Mesendoderm (in vitro differentiated cells): ENCODE data around the gene DIRAS2. TPM values are rescaled to one million over a fixed set of nuclear protein-coding genes. Genes with fewer than 3 reads are reported as not detected.

ENCODE experiments used
- DNase-seq: peaks from one replicate; pipeline ENCODE4 v3.0.0; 2013
- H2AK5ac ChIP-seq: 2 replicates; pipeline ENCODE4 v1.6.1; 2013; ENCODE audit warnings: low read length, inconsistent platforms
- H2BK120ac ChIP-seq: 2 replicates; pipeline ENCODE4 v1.6.1; 2013; ENCODE audit warnings: low read depth, mild to moderate bottlenecking, low read length, moderate library complexity, mixed read lengths
- H2BK15ac ChIP-seq: replicated peaks from 2 replicates; pipeline ENCODE4 v1.6.1; 2013; ENCODE audit warnings: low read depth, mild to moderate bottlenecking, moderate library complexity
- H2BK5ac ChIP-seq: 2 replicates; pipeline ENCODE4 v1.6.1; 2013; ENCODE audit warnings: low read length, inconsistent platforms
- H3K18ac ChIP-seq: 2 replicates; pipeline ENCODE4 v1.6.1; 2013; ENCODE audit warnings: mild to moderate bottlenecking, low read length, mixed read lengths
- H3K23ac ChIP-seq: one replicate; pipeline ENCODE4 v1.6.1; 2013; ENCODE audit warnings: low read length
- H3K27ac ChIP-seq: 2 replicates; pipeline ENCODE4 v1.5.1; 2013; ENCODE audit warnings: low read depth, mild to moderate bottlenecking, inconsistent platforms, low read length, moderate library complexity
- H3K27me3 ChIP-seq: 2 replicates; pipeline ENCODE4 v1.6.1; 2013; ENCODE audit warnings: low read length, control low read depth, mild to moderate bottlenecking, inconsistent platforms; ENCODE audit not compliant: insufficient read depth, poor library complexity
- H3K36me3 ChIP-seq: 2 replicates; pipeline ENCODE4 v1.6.1; 2013; ENCODE audit warnings: low read length, inconsistent platforms; ENCODE audit not compliant: control insufficient read depth, insufficient read depth
- H3K4ac ChIP-seq: one replicate; pipeline ENCODE4 v1.6.1; 2013; ENCODE audit warnings: low read depth, mild to moderate bottlenecking, low read length, moderate library complexity
- H3K4me1 ChIP-seq: 2 replicates; pipeline ENCODE4 v1.6.1; 2013; ENCODE audit warnings: low read depth, low read length, inconsistent platforms; ENCODE audit not compliant: control insufficient read depth
- H3K4me2 ChIP-seq: 2 replicates; pipeline ENCODE4 v1.6.1; 2013; ENCODE audit warnings: low read length
- H3K4me3 ChIP-seq: 2 replicates; pipeline ENCODE4 v1.5.1; 2013; ENCODE audit warnings: mild to moderate bottlenecking, low read length
- H3K56ac ChIP-seq: one replicate; pipeline ENCODE4 v1.6.1; 2013; ENCODE audit warnings: low read length
- H3K79me1 ChIP-seq: 2 replicates; pipeline ENCODE4 v1.6.1; 2013; ENCODE audit warnings: low read length, inconsistent platforms
- H3K79me2 ChIP-seq: 2 replicates; pipeline ENCODE4 v1.6.1; 2013; ENCODE audit warnings: mild to moderate bottlenecking, low read length; ENCODE audit not compliant: control insufficient read depth, insufficient read depth
- H3K9ac ChIP-seq: 2 replicates; pipeline ENCODE4 v1.6.1; 2013; ENCODE audit warnings: low read length, inconsistent platforms
- H4K5ac ChIP-seq: one replicate; pipeline ENCODE4 v1.6.1; 2013; ENCODE audit warnings: low read length
- H4K8ac ChIP-seq: one replicate; pipeline ENCODE4 v1.6.1; 2013; ENCODE audit warnings: low read depth, mild to moderate bottlenecking, control low read depth, low read length, moderate library complexity
- WGBS: extraction: QIAGEN DNeasy Blood & Tissue Kit; methylation state at CpG from one replicate; pipeline ENCODE4 v1.1.7; 2013; ENCODE audit warnings: low lambda C conversion rate, missing lambda C conversion rate; ENCODE audit not compliant: insufficient coverage; ENCODE audit errors: extremely low coverage; 5-methylcytosine and 5-hydroxymethylcytosine counted together
- polyA plus RNA-seq, 2 experiments: library from polyadenylated mRNA; stranded (reverse); fragments of 200-250 nt; gene quantifications; one replicate each; pipeline ENCODE4 v1.2.3, GENCODE V29; 2013

The DIRAS2 gene, protein sequence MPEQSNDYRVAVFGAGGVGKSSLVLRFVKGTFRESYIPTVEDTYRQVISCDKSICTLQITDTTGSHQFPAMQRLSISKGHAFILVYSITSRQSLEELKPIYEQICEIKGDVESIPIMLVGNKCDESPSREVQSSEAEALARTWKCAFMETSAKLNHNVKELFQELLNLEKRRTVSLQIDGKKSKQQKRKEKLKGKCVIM
- polyA plus RNA-seq (2013, experiment 1 of 2): 0.21 TPM
- 0.24 TPM for polyA plus RNA-seq (2013, experiment 2 of 2)

DNA sequence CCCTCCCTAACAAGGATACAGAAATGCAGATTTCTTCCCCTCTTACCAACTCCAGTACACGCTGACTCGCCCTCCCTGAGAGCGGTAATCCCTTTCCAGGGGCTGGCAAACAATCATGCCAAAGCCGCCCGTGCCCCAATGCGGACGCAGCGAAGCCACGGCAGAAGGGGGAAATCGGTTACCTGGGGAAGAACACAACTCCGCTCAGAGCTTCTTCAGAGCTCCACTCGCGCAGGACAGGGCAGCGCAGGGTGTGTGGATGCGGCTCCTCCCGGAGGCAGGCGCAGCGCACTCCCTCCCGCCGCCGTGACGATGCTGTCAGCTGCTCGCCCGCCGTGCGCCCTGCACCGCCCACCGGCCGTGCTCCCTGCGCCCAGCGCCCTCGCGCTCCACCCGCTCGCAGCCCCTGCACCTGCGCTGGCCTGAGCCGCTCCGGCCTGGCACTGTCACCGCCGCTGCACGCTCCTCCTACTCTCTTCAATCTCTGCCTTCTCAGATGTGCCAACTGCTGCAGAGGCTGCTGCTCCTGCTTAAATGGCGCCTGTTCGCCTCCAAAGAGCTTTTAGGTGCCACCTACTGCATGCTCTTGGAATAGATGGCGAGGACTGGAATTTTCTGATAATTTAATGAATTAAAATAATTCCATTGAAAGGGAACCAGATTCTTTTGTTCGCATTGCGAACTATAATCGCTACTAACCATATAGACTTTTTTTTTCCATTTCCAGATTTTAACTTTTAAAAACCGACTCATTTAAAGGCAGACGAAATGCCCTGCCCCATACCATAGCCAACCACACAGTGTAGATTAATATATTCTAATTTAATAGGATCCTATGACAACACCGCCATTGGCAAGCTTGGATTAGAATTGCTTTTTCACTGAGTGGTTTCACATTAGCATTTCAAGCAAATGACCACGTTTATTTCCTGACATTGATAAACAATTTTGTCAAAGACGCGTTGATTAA lies at the start of gene DIRAS2:
Gene DIRAS2, minus strand, starts transcription at position 255 of the 970 bp plus-strand sequence. CDS start 28,997 bp downstream, outside the sequence.
- no peak within 1 kb of the TSS for H2BK15ac ChIP-seq
- H3K79me2 ChIP-seq: no peaks in the 10 kb centered on the region
- no CpG with 5 or more reads among the region's 53 CpGs for WGBS
- H3K27ac ChIP-seq: no peak within 1 kb of the TSS
- H4K5ac ChIP-seq: no peak within 1 kb of the TSS
- H2BK5ac ChIP-seq: no peak within 1 kb of the TSS
- no peak within 1 kb of the TSS for H2BK120ac ChIP-seq
- H3K79me1 ChIP-seq: no peaks in the 10 kb centered on the region
- H3K4ac ChIP-seq: no peak within 1 kb of the TSS
- H3K23ac ChIP-seq: no peak within 1 kb of the TSS
- peaks cover 3% of the 10 kb centered on the region for H3K27me3 ChIP-seq
- H3K4me2 ChIP-seq: peak within 1 kb of the TSS; percentile 82
- H3K4me1 ChIP-seq: no peaks in the 10 kb centered on the region
- no peaks in the 10 kb centered on the region for H3K36me3 ChIP-seq
- H4K8ac ChIP-seq: no peak within 1 kb of the TSS
- peak; percentile 81 for DNase-seq
- H3K4me3 ChIP-seq: peak within 1 kb of the TSS; percentile 50
- H3K9ac ChIP-seq: peak within 1 kb of the TSS; percentile 50
- H3K56ac ChIP-seq: peak within 1 kb of the TSS; percentile 65
- H2AK5ac ChIP-seq: no peak within 1 kb of the TSS
- no peak within 1 kb of the TSS for H3K18ac ChIP-seq

DNA sequence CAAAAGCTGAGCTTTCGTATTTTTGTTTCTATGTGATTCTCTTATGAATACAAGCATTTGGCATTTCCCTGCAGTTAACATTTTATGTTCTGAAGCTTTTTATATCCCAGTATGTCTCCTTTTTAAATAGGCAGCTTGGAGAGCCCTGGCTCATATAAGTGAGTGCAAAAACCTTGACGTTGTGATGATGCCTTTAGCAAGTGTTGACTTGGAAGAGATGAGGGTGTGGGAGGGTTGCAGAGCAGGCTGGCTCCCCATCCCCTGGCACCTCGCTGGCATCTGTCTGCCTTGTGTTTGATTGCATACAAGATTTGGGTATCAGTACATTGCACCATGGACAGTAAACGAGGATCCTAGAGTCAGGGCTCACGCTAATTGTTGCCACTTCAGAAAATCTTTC lies 42.1 kb upstream of the DIRAS2 start:
- Histone ChIP-seq H3K4me2 (no peak overlapping the region), H2AK5ac (no peak overlapping the region), H4K5ac (no peak overlapping the region), H3K36me3 (no peaks in the 10 kb centered on the region), H3K56ac (no peak overlapping the region), H3K18ac (no peak overlapping the region), H3K27ac (no peak overlapping the region), H3K79me2 (no peaks in the 10 kb centered on the region), H2BK120ac (no peak overlapping the region), H2BK15ac (no peak overlapping the region), H4K8ac (no peak overlapping the region), H3K27me3 (no peaks in the 10 kb centered on the region), H3K23ac (no peak overlapping the region), H3K4me3 (no peak overlapping the region), H3K9ac (no peak overlapping the region), H3K79me1 (no peaks in the 10 kb centered on the region), H3K4ac (no peak overlapping the region), H3K4me1 (no peaks in the 10 kb centered on the region), H2BK5ac (no peak overlapping the region)
- WGBS: no CpG with 5 or more reads among the region's 5 CpGs
- DNase-seq: no peak

DNA sequence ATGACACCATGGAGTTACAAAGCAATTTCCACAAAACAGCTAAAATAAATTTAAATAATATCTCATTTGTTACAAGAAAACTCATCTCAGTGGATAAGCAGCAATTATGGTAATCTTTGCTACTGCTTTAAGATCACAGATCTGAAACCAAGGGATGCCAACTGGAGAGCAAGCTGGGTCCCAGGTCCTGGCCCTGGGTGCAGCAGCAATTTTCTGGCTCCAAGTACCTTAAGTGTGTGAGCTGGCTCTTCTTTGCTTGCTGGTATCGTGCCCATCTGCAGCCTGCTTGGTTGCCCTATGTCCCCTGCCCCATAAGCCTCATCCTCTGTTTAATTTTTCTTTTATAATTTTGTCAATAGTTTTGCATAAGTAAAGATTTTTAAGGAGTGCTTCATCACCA lies 41.5 kb upstream of the DIRAS2 start:
- Histone ChIP-seq H3K9ac (no peak overlapping the region), H3K4ac (no peak overlapping the region), H4K8ac (no peak overlapping the region), H3K79me2 (no peaks in the 10 kb centered on the region), H4K5ac (no peak overlapping the region), H2AK5ac (no peak overlapping the region), H3K27me3 (no peaks in the 10 kb centered on the region), H2BK5ac (no peak overlapping the region), H3K4me3 (no peak overlapping the region), H3K4me1 (no peaks in the 10 kb centered on the region), H3K36me3 (no peaks in the 10 kb centered on the region), H3K4me2 (no peak overlapping the region), H3K23ac (no peak overlapping the region), H3K27ac (no peak overlapping the region), H3K18ac (no peak overlapping the region), H3K79me1 (no peaks in the 10 kb centered on the region), H3K56ac (no peak overlapping the region), H2BK15ac (no peak overlapping the region), H2BK120ac (no peak overlapping the region)
- WGBS: no CpG with 5 or more reads among the region's 1 CpG
- DNase-seq: no peak

DNA sequence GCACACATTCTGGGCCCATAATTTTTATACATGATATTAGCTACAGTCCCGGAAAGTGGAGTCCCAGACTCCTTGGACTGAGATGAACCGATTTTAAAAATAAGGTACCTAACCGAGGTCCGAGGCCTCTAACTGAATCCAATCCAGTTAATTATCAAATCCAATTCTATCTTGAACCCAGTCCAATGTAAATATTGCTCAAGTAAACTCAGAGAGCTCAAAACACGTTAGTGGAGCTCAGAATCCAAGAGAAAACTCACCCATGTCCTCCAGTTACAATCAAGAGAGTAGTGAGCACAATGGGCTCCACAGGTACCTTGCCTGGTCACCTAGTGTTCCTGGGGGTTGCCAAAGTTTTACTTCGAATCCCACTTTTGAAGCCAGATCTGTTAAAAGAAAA lies 37.9 kb upstream of the DIRAS2 start:
- Histone ChIP-seq H3K4me2 (no peak overlapping the region), H4K5ac (no peak overlapping the region), H2BK120ac (no peak overlapping the region), H3K4ac (no peak overlapping the region), H3K36me3 (no peaks in the 10 kb centered on the region), H3K9ac (no peak overlapping the region), H3K79me1 (no peaks in the 10 kb centered on the region), H2AK5ac (no peak overlapping the region), H3K23ac (no peak overlapping the region), H2BK5ac (no peak overlapping the region), H3K4me3 (no peak overlapping the region), H3K27me3 (no peaks in the 10 kb centered on the region), H3K4me1 (no peaks in the 10 kb centered on the region), H3K18ac (no peak overlapping the region), H4K8ac (no peak overlapping the region), H2BK15ac (no peak overlapping the region), H3K56ac (no peak overlapping the region), H3K27ac (no peak overlapping the region), H3K79me2 (no peaks in the 10 kb centered on the region)
- no CpG with 5 or more reads among the region's 6 CpGs for WGBS
- no peak for DNase-seq

DNA sequence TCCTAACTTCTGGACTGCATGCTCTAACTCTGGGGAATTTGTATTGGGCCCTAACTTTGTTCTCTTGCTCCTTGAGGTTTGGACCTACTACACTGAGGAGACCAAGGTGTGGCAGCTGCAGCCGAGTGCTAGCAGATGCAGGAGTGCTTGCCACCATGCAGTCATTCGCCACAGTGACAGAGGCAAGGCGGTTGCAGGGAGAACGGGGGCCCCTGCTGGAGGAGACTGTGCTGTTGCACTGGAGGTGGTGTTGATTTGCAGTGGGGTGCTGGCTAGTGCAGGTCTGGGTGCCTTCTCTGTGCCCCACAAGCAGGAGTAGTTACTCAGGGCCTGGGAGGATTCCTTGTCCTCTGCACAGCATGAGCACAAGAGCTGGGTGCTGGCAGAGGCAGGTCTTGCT lies 22.4 kb upstream of the DIRAS2 start:
- Histone ChIP-seq H3K79me2 (no peaks in the 10 kb centered on the region), H3K23ac (no peak overlapping the region), H3K9ac (no peak overlapping the region), H3K27ac (no peak overlapping the region), H3K36me3 (no peaks in the 10 kb centered on the region), H4K8ac (no peak overlapping the region), H2AK5ac (no peak overlapping the region), H3K4me3 (no peak overlapping the region), H3K56ac (no peak overlapping the region), H4K5ac (no peak overlapping the region), H2BK5ac (no peak overlapping the region), H3K4me1 (no peaks in the 10 kb centered on the region), H3K4me2 (no peak overlapping the region), H3K4ac (no peak overlapping the region), H3K27me3 (no peaks in the 10 kb centered on the region), H3K18ac (no peak overlapping the region), H2BK120ac (no peak overlapping the region), H2BK15ac (no peak overlapping the region), H3K79me1 (no peaks in the 10 kb centered on the region)
- no CpG with 5 or more reads among the region's 4 CpGs for WGBS
- peak; percentile 53 for DNase-seq
